GM18499 (cell line): ENCODE data around the gene HSF2BP.
"Not testable (repeated sequence)": the region's sequence is repeated elsewhere in the genome, so short reads cannot be mapped to it uniquely, and the experiment has no call there.

Source experiments
- ATAC-seq: cut with Tn5 transposase; IDR thresholded peaks from one replicate; pipeline ENCODE4 v1.9.1; 2021; ENCODE audit warnings: moderate number of reproducible peaks; ENCODE audit not compliant: insufficient read depth, unreplicated experiment

The HSF2BP gene

DNA sequence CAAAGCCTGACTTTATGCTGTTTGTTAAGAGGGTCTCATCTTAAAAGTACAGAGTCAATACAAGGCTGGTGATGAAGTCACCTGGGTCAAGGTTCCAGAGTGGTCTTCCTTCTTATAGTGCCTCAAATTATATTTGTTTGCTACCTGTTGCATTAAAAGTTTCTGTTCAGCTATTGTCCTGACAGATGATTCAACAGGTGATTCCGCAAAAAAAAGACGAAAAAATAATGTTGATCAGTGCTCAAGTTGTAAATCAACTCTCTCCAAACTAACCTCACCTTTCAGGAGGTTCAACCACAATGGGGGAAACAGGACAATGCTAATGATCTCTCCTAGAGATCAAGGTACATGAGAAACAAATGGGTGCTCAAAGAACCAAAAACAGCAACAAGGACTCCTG, 35.7 kb downstream of the HSF2BP start:
- ATAC-seq, result no peak

DNA sequence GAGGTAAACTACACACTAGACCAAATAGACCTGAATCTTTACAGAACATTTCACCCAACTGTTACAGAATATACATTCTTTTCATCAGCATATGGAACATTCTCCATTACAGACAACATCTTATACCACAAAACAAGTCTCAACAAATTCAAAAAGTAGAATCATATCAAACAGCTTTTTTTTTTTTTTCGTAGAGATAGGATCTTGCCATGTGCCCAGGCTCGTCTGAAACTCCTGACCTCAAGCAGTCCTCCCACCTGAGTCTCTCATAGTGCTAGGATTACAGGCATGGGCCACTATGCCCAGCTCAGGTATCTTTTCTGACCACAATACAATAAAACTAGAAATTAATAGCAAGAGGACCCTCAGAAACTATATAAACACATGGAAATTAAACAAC, 36.5 kb downstream of the HSF2BP start:
- ATAC-seq, result no peak

DNA sequence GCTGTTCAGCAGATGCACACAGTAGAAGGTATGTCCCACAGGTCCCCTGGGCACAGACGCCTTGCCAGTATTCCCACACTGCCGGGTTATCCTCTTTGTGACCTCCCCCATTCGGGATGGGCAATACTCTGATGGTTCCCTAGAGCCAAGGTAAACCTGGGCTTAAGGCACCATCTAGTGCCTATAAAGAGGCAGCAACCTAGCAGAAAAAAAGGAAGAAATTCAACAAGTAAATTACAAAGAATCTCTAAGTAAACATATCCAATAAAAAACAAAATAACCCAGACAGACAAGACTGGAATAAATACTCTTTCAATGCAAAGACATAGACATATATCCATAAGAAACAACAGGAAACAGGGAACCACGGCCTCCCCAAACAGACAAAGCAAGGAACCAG, 39.4 kb downstream of the HSF2BP start:
- ATAC-seq, result no peak

DNA sequence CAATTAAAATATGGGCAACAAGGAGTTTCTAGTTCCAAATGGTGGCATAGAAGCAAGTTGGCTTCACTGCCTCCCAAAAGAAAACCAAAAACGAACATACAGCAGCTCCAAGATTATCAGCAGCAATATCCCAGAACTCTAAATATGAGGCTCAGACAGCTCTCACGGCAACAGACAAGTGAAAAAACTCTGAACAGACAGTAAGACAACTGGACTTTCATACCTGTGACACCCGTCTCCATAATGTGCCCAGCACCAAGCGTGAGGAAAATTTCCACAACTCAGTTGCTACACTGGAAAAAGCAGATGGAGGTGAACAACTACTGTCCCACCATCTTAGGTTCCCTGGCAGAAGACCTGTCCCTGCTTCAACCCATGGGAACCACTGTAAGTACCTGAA, 39.9 kb downstream of the HSF2BP start:
- ATAC-seq, result no peak

DNA sequence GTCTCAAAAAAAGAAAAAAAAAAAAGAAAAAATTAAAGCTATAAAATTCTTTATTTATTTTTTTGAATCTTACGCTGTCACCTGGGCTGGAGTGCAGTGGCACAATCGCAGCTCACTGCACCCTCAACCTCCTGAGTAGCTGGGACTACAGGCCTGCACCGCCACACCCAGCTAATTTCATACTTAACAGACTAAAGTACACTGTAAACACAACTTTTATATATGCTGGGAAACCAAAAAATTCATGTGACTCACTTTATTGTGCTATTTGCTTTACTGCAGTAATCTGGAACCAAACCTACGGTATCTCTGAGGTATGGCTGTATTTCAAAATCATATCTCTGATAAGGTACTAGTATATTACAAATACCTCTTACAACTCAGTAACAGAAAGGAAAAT, 40.3 kb downstream of the HSF2BP start:
- no peak for ATAC-seq

DNA sequence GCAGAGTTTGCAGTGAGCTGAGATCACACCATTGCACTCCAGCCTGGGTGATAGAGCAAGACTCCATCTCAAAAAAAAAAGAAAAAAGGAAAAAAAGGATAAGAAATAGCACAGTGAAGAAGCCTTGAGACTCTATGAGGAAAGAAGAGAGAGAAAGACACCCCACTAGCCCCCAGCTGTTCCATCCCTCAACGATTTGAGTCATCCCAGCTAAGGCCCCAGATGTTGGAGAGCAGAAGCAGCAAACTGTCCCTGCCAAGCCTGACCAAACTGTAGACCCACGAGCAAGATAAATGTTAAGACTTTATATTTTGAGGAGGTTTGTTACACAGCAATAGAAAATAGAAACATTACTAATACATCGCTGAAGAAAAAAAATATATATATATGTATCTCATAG, 42.4 kb downstream of the HSF2BP start:
- not testable (repeated sequence) for ATAC-seq

DNA sequence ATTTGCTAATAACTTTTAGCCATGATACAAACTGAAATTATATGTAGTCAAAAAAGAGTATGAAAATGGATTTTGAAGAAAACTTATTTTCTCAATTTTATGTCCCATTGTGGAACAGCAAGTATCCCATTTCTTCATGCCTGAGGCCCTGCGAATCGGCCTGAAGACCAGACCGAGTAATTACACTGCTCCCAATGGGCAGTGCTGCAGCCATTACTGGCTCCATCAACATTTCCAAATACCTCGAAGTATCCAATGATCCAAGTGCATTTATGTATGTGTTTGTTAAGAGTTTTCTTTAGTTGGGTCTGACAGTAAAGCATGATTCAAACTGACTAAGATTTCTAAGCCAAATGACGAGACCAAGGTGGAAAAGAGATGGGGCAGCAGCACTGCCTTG, 44.4 kb downstream of the HSF2BP start:
- ATAC-seq, result no peak

DNA sequence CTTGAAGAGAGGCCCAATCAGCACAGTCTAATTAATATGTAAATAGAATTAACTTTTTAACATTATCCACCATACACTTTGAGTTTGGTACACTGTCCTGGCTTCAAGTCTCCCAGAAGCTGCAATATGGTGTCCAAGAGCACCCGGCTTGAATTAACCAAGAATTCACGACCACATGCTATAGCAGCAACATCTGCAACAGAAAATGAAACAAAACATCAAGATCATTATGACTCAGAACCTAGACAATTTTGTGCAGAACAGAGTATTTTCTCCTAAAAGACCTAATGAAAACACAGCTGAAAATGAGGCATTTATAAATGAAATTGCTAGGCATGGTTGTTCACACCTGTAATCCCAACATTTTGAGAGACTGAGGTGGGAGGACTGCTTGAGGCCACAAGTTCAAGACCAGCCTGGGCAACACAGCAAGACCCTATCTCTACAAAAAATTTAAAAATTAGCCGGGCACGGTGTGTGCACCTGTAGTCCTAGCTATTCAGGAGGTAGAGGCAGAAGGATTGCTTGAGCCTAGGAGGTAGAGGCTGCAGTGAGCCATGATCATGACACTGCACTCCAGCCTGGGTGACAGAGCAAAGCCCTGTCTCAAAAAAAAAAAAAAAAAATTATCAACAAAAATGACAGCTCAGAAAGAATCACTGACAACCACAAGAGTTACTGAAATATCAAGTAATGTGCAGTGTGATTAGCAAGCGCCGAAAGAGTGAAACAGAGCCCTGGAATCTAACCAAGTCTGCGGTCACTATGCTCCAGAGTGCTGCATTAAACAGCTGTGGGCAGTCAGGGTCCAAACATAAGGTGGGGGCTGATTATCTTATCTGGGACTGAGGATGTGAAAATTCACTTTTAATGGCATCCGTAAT, 45.3 kb downstream of the HSF2BP start:
- ATAC-seq, result no peak

DNA sequence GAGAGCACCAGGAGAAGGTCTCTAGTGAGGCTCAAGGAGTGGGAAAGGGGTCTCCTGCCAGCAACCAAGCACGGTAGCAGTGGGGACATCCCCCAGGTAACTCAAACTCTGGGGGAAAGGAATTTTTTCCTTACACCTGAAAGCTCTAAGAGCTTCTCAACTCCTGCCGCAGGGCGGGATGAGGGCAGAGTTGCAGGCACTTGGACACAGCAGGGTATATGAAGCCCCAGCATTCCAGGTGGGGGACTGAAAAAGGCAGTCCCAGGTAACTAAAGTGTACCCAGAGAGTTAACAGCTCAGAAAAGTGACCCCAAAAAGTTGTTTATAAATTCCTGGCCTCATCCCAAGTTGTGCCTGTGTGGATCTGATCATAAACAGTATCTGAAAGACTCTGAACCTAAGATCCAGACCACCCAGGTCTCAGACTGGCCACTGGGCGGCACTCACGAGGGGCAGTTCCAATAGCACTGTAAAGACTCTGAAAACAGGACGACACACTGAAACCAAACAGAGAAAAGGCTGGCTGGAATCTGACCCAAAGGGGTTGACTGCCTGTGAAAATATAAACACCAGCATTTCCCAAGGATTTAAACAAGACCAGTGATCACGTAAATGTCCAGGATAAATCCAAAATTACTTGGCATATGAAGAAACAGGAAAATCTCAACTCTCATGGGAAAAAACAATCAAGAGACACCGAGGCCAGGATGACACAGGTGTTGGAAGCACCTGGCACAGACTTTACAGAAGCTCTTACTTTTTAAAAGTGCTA, 47.5 kb downstream of the HSF2BP start:
- ATAC-seq, result no peak

DNA sequence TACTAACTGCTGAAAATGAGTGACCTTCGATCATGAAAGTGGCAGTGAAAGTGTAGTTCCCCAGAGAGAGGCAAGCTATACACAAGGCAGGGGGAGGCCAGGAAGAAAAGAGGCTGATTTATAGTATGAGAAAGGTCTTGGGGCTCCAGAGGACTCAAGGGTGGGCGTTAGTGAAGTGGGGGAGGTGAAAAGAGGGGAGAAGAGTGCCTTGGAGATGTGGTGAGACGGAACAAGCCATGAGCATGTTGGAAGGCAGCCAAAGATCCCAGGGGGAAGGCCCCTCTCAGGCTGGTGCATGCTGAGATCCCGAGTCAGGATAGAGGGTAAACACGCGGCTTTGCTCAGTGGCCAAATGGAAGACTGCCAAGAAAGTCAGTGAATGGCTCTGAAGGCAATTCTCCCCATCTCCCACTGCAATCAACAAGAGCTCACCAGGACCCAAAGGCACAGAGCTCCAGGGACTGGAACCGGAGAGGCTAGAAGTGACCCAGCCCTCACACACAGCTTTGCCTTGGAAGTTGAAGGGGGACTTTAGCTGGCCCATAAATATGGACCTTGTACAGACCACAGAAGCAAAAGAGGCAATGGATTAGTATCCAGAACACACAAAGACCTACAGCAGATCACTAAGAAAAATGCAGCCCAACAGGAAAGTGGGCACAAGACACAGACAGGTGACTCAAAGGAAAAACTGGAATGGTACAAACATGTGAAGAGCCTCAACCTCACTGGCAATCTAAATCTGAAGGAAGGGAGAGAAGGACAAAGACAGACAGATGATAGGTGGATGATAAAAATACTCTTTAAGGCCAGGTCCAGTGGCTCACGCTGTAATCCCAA, 49.6 kb downstream of the HSF2BP start:
- no peak for ATAC-seq

DNA sequence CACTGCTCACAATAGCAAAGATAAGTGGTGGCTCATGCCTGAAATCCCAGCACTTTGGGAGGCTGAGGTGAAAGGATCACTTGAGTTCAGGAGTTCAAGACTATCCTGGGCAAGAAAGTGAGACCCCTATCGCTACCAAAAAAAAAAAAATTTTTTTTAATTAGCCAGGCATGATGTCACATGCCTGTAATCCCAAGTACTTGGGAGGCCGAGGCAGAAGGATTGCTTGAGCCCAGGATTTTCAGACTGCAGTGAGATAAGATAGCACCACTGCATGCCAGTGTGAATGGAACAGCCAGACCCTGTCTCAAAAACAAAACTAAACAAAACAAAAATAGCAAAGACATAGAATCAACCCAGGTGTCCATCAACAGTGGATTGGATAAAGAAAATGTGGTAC, 50.6 kb downstream of the HSF2BP start:
- no peak for ATAC-seq

DNA sequence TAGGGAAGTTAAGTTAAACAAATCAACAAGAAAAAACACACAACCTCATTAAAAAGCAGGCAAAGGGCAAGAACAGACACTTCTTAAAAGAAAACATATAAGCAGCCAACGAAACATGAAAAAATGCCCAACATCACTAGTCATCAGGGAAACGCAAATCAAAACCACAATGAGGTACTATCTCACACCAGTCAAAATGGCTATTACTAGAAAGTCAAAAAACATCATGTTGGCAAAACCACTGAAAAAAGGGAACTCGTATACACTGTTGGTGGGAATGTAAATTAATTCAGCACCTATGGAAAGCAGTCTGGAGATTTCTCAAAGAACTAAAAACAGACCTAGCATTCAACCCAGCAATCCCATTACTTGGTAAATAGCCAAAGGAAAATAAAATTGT, 51.1 kb downstream of the HSF2BP start:
- ATAC-seq, result no peak

DNA sequence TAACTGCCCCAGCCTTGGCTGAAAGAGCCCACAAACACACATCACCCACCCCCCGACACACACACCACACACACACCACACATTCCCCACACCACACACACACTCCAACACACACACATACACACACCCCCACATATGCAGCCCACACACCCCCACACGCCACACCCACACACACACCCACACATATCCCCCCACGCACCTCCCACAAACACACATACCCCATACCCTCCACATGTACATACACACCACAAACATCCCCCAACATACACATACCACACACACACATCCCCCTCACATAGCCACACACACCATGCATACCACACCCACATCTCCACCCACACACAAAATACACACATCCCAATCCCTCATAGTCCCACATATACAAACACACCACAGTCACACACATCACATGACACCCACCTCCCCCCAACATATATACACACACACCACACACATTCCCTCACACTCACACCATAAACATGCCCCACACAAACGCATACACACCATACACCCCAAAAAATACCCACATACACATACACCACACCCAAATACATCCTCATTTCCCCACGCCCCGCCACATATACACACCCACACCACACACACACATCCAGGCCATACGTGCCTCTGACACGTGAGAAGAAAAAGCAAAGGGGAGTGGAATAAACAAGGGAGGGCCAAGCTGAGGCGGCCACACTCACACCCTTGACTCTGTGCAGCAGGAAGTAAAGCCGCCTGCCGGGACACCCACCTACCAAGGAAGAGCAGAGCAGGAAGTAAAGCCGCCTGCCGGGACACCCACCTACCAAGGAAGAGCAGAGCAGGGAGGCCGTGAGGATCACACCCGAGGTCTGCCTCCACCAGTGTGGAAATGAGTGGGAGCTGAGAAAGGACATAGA, 53.7 kb downstream of the HSF2BP start:
- no peak for ATAC-seq

DNA sequence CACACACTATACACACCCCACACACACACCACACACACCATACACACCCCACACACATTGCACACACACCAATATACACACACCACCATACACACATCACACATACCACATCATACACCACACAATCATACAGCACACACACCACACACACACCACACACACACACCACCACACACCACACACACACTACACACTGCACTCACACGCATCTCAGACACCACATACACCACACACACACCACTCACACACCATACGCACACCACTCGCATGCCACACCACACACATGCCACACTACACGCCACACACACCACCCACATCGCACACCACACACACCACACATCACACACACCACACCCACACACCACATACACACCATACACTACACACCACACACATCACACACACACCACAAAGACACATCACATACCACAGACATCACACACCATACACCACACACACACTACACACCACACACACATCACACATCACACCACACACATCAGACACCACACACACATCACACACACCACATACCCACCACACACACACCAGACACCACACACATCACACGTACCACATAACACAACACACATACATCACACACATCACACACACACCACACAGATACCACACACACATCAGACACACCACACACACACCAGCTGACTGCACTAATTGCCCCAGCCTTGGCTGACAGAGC, 54.6 kb downstream of the HSF2BP start:
- no peak for ATAC-seq

DNA sequence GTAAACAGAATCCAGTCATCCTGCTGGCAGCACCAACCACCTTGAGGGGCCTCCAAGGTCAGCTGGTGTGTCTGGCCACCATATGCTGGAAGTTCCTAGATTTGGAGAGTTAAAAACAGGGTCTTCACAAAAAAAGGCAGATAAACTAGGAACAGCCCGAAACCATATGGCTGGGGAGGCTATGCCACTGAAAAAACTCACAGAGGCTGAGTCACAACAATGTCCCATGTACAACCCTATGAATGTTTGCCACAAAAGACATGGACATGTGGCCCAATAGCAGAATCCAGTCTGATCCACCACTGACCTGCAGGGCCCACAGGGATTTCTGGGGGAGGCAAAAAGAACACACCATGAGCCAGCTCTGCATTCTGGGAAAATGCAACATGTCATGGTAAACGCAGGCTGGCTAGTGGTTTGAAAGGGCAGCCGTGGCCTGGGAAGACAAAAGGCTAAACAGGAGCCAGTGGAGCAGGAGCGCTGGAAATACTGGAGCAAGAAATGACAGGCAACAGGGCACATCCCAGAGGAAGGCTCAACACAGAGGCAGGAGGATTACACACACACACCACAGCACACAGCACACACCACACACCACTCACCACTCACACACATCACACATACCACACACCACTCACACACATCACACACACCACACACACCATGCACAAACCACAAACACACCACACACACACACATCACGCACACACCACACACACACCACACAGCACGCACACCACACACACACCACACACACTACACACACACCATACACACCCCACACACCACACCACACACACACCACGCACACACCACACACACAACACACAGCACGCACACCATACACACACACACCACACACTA, 55.4 kb downstream of the HSF2BP start:
- no peak for ATAC-seq

DNA sequence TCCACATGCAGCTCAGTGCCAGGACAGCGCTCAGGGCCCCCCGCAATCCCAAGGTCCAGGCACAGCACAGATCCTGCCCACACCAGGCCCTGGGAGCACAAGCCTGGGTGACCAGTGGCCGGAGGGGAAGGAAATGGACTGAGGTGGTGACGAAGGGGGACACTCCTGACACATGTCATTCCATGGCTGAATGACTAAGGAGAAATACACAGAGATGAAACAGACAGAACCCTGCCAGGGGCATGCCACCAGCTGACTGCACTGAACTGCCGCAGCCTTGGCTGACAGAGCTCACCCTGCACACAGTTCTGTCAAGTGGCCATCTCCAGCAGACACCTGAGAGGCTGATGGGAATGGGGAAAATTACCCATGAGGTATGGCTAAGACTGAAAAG, 56.1 kb downstream of the HSF2BP start:
- ATAC-seq, result no peak

DNA sequence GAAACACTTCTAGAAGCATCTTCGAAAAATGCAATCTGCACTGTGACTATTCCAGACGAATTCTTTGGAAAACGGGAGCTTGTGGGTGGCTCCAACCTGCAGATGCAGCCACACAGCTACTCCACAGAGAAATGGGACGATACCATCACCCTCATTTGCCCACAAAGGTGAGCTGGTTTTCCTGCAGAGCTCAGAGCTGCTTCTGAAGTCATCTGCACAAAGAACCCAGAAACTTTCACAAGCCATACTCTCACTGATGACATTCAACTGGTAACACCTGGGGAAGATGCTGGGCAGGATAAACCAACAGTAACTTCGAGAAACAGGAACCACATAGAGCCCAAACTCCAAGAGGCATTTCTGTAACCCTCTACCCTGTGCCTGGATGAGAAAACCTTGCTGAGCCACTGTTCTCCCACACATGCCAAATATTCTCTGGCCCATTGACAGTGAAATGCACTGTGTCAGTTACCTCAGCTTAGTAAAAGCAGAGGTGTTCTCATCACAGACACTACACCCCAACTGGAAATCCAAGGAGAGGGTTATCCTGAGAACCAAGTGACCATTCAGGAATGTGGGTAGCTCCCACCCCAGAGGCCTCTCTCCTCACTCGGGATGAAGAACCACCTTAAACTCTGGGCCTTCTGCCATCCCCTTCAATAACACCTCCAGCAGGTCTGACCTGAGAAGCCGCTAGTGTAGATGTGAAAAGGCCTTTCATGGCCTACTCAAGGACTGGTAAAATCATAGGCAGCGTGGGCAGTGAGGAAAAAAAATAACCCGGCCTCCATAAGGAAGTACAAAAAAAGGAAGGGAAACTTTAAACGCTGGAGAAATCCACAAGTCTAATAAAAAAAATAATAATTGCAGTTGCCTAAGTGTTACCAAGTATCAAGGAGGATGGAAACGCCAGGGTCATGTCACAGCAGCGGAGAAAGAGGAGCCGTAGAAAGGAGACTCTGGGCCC, 56.7 kb downstream of the HSF2BP start:
- ATAC-seq, result no peak
